HG03460 (cell line): ENCODE results near the gene OBSL1.
A peak's percentile ranks its signal among the peaks of the same experiment; 100 is the strongest.

Experiments
- ATAC-seq: cut with Tn5 transposase; IDR thresholded peaks from one replicate; pipeline ENCODE4 v1.9.1; 2021; ENCODE audit not compliant: unreplicated experiment

The OBSL1 gene

GRCh38 chr2:219567791-219568361 lies 3.5 kb downstream of the OBSL1 start:
- no peak for ATAC-seq

- ATAC-seq: no peak
These were observed 4.2 kb downstream of the OBSL1 start for GRCh38 chr2:219567131-219567530.

- ATAC-seq: no peak
These were observed 4.7 kb downstream of the OBSL1 start for GRCh38 chr2:219566640-219567039.

- no peak for ATAC-seq
These were observed 5.9 kb downstream of the OBSL1 start for GRCh38 chr2:219565130-219566080.

- no peak for ATAC-seq
These were observed 7.9 kb downstream of the OBSL1 start for GRCh38 chr2:219563271-219563928.

GRCh38 chr2:219562049-219563020 lies 9.0 kb downstream of the OBSL1 start:
- ATAC-seq: no peak

GRCh38 chr2:219561179-219562048 lies 9.9 kb downstream of the OBSL1 start:
- ATAC-seq: no peak

GRCh38 chr2:219560893-219561178 lies 10.5 kb downstream of the OBSL1 start:
- ATAC-seq: no peak

- ATAC-seq: peak; percentile 61
These were observed 11.1 kb downstream of the OBSL1 start for GRCh38 chr2:219560037-219560892.

- ATAC-seq: no peak
These were observed 12.0 kb downstream of the OBSL1 start for GRCh38 chr2:219559156-219559915.

GRCh38 chr2:219557791-219558785 lies 13.3 kb downstream of the OBSL1 start:
- ATAC-seq: no peak

- no peak for ATAC-seq
These were observed 14.0 kb downstream of the OBSL1 start for GRCh38 chr2:219557320-219557719.

GRCh38 chr2:219556413-219556812 lies 14.9 kb downstream of the OBSL1 start:
- ATAC-seq: no peak

GRCh38 chr2:219555956-219556355 lies 15.4 kb downstream of the OBSL1 start:
- no peak for ATAC-seq

GRCh38 chr2:219554350-219554749 lies 17.0 kb downstream of the OBSL1 start:
- ATAC-seq: no peak

- no peak for ATAC-seq
These were observed 17.8 kb downstream of the OBSL1 start for GRCh38 chr2:219553463-219553963.

GRCh38 chr2:219553168-219553417 lies 18.2 kb downstream of the OBSL1 start:
- no peak for ATAC-seq
